Subcutaneous adipose tissue (tissue), 4 donors: ENCODE measurements around the gene PRRG3. TPM values are rescaled to one million over a fixed set of nuclear protein-coding genes. Genes with fewer than 3 reads are reported as not detected.

ENCODE experiments used
- total RNA-seq, 4 donors: library from RNA; depleted of rRNA; stranded (reverse); fragments of >200 nt; gene quantifications; one replicate each; pipeline ENCODE4 v1.1.0, GENCODE V29; 2016
- TF ChIP-seq, protein P1 (sequence below): fragments of 450-650 bp; IDR thresholded peaks from one replicate; pipeline ENCODE4 v1.5.1; 2016; ENCODE audit warnings: low read depth, mild to moderate bottlenecking, control low read depth, antibody characterized with exemption, moderate library complexity

Gene PRRG3
- total RNA-seq, 4 donors from 2014 or later: 0.49 to 1.5 (median 1.0) TPM

DNA sequence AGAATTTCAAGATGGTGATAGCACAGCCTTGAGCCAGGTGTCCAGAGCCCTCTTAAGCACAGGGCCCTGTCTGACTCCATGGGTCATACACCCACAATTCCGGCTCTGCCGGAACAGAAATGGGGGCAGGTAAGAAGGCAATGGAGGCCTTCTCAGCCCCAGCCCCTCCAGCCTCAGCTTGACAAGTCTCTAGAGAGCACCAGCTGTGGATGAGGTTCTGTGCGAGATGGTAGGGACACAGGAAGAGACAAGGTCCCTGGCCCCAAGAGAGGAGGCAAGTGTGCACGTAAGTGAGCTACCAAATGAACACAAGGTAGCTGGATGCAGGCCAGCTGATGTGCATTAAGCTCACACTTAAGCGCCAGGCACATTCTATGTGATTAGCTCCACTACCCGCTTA, 2.4 kb upstream of the PRRG3 start:
- TF ChIP-seq, protein P1, sequence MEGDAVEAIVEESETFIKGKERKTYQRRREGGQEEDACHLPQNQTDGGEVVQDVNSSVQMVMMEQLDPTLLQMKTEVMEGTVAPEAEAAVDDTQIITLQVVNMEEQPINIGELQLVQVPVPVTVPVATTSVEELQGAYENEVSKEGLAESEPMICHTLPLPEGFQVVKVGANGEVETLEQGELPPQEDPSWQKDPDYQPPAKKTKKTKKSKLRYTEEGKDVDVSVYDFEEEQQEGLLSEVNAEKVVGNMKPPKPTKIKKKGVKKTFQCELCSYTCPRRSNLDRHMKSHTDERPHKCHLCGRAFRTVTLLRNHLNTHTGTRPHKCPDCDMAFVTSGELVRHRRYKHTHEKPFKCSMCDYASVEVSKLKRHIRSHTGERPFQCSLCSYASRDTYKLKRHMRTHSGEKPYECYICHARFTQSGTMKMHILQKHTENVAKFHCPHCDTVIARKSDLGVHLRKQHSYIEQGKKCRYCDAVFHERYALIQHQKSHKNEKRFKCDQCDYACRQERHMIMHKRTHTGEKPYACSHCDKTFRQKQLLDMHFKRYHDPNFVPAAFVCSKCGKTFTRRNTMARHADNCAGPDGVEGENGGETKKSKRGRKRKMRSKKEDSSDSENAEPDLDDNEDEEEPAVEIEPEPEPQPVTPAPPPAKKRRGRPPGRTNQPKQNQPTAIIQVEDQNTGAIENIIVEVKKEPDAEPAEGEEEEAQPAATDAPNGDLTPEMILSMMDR: no peak

DNA sequence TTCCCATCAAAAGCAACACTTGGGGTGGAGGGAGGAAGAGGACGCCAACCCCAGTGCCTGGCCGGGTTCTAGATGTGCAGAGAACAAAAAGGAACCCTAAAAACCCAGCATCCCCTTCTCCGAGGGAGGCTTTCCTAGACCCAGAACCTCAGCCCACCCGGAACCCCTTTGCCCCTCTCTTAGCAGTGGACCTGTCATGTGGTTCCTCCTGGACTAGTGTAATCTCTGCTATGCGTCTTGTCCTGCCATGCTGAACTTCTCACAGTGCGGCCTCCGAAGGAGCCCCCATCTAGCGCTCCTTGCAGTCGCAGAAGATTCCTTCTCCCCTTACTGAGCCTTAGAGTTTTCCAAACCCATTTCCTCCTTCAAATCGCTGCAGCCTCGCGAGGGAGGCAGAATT, 1.1 kb upstream of the PRRG3 start:
- TF ChIP-seq, protein P1: no peak

GRCh38 chrX:151695583-151696340, 504 bp downstream of the PRRG3 start:
- TF ChIP-seq, protein P1: no peak

- TF ChIP-seq, protein P1: no peak
These were observed 2.3 kb downstream of the PRRG3 start for GRCh38 chrX:151697522-151697921.

GRCh38 chrX:151698485-151698884, 3.2 kb downstream of the PRRG3 start:
- TF ChIP-seq, protein P1: no peak

GRCh38 chrX:151699746-151700145, 4.5 kb downstream of the PRRG3 start:
- TF ChIP-seq, protein P1: no peak

- TF ChIP-seq, protein P1: no peak
These were observed 5.3 kb downstream of the PRRG3 start for GRCh38 chrX:151700581-151700980.
